HG03442 (cell line): Measurements from ENCODE around the gene NLN.
"Not testable (repeated sequence)": the region's sequence is repeated elsewhere in the genome, so short reads cannot be mapped to it uniquely, and the experiment has no call there.

Source experiments
- ATAC-seq: cut with Tn5 transposase; IDR thresholded peaks from one replicate; pipeline ENCODE4 v1.9.1; 2021; ENCODE audit warnings: mild to moderate bottlenecking, moderate library complexity; ENCODE audit not compliant: unreplicated experiment

Gene NLN

DNA sequence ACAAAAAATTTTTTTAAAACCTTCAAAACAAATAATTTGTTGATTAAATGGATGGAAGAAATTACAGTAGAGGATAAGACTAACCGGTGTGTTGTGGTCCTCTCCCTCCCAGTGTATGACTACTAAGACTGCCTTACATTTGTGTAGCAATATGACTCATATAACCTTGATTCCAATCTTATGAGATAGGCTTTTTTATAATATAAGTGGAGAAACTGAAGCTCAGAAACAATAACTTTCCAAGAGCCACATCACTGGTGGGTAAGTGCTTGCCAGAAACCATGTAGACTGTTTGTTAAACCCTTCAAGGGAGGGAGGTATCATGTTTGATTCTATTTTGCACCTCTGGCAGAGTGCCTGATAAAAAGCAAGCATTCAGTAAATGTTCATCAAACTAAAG is 47.5 kb downstream of the NLN start:
- ATAC-seq, result no peak

DNA sequence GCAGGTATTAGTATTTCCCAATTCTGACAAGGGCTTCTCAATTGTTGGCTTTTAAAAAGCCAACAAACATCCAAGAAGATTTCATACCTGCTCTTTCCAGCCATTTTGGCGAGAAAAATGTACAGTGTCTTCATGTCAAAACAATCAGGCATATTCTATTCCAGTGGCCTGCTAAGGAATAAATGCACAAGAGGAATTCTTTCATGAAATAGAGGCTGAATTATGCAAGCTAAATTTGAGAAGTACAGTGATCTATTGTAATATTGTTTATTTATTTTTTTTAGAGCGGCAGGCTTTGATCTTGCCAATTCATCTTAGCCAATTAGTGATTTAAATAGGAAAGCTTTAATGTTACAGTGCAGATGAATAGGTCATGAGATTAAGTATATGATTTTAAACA is 49.3 kb downstream of the NLN start:
- no peak for ATAC-seq

GRCh38 chr5:65772963-65773362 is 51.0 kb downstream of the NLN start:
- not testable (repeated sequence) for ATAC-seq

DNA sequence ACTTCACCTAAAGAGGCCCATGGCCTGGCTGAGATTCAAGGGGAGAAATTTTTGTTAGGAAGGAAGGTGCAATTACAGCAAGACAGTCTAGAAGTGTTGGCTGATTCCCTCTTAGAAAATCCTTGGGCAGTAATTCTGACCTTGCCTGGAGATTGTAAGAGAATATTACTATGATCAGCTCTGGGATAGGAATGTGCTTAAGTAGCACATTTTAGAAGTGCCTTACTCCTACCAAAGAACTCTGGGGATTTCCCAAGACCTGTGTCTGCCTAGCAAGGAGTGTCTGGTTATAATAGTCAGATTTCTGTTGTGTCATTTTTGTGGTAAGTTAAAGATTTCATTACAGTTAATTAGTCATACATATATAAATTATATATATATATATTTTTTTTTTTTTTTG is 52.3 kb downstream of the NLN start:
- no peak for ATAC-seq

DNA sequence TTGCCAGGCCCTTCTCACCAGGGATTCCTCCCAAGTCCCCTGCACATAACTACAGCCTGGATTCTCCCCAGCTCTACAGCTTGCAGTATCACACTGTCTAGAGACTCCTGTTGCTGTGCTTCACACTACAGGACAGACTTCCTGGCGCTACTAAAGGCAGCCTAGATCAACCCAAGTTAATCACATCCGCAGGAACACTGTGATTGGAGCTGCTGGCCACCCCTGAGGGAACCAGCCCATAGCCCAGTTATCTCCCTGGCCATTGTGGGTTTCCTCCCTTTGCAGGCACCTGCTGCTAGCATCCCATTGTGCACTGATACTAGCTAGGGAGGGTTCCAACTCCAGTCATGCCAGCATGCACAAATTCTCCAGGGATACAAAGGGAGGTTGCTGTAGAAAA is 53.5 kb downstream of the NLN start:
- no peak for ATAC-seq

DNA sequence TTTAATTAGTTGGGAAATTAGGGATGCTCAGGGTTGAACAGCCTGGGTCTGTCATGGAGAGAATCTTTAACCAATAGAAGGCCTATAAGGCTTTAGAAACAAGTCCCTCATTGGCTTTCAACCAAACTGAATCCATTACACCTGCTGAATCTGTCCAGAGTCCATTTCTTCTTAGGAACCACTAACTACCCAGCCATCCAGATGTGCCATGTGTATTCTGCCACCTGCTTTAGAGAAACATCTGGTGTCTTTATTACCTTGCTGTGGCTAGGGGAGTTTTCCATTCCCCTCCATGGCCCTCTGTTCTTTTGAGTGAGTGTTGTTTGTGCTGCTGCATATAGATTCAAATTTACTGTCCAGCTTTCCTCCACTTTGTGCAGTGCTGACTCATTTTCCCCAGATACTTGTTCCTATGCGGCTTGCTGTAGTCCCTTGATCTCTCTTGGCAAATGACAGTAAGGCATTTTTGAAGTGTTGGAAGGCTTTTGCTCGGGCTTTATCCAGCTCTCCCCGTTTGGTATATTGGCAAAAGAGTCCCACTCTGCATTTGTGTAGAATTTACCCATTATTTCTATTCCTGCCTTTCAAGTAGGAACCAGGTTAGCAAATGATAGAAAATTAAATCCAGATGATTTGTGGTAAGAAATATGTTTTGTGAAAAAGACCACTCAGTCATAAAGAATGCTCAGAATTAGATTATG is 54.6 kb downstream of the NLN start:
- ATAC-seq, result no peak

- no peak for ATAC-seq
These were observed 56.1 kb downstream of the NLN start for GRCh38 chr5:65778126-65778525.

GRCh38 chr5:65779643-65780042 is 57.6 kb downstream of the NLN start:
- peak; percentile 47 for ATAC-seq

GRCh38 chr5:65788296-65788695 is 66.3 kb downstream of the NLN start:
- ATAC-seq, result not testable (repeated sequence)

- ATAC-seq, result no peak
These were observed 68.6 kb downstream of the NLN start for GRCh38 chr5:65790371-65791163.

DNA sequence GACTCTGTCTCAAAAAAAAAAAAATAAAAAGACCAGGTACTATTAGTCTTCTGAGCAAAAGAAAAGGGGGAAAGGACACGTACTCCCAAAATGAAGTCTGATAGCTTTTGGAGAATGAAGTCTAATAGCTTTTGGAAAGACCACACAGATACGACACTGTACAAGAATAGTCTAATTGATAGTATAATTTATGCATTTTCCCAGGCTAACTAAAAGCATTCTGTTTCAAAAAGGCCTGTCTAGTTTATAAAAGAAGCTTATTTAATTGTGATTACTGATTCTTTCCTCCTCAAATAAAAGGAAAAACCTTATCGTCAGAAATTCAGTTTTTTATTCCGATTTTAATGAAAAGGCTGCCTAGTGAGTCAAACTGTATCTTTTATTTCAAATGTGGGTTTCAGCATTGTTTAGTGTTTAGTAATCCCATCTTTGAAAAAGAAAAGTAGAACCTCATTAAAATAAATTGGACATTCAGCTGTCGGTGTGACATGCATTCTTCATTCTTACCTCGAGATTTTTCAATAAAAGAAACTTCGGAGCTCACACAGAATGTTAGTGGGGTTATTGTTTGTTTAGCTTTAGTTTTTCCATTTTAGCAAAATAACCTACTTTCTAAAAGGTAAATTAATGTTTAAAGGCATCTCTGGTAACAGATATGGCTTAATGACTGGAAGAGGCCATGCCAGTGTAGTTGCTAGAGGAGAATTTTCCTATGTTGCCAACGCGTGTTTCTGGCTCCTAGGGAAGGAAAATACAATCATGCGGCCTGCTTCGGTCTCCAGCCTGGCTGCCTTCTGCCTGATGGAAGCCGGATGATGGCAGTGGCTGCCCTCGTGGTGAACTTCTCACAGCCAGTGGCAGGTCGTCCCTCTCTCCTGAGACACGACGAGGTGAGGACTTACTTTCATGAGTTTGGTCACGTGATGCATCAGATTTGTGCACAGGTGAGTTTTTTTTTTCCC is 70.0 kb downstream of the NLN start:
- ATAC-seq, result no peak

GRCh38 chr5:65796269-65796668 is 74.3 kb downstream of the NLN start:
- ATAC-seq, result no peak

GRCh38 chr5:65796751-65797316 is 74.8 kb downstream of the NLN start:
- no peak for ATAC-seq

DNA sequence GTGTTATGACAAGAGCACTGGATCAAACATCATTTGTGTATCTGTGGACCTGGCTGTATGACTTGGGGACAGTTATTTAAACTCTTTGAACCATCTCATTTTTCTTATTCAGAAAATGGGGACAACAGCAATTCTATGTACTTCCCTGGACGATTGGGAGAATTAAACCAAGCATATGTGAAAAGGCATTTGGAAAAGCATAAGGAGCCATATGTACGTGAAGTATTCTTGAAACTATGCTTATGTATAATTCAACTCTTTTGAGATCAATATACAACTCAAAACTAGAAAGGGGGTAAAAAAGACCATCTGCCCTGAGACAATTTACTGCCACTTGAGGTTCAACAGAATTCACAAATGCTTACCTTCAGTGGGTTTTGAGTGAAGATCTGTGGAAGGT is 75.5 kb downstream of the NLN start:
- ATAC-seq, result no peak

DNA sequence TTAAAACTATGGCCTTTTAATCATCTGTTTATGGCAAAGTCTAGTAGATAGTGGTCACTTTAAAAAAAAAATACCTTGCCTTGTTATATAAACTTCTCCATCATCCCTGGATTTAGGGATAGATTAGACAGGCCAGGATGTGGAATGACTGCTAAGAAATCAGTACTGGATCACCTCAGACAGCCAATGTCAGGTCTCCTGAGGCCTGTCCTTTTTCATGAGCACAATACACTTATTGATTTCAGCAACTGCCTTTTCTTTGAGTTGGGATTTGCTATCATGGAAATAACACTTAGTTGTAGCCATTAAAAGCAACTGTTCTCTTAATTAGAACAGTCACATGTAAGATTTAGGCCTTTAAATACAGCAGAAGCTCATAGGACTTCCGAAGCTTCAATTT is 77.9 kb downstream of the NLN start:
- no peak for ATAC-seq

DNA sequence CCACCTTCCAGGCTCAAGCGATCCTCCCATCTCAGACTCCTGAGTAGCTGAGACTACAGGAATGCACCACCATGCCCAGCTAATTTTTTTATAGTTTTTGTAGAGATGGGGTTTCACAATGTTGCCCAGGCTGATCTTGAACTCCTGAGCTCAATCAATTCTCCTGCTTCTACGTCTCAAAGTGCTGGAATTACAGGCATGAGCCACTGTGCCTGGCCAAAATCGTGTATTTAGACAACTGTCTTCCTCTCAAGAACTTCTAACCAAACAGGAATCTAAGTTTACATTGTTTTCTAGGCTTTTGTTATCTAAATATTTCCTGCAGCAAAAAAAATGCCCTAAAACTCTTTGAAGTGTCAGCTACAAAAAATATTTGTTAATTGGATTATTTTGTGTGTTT is 78.8 kb downstream of the NLN start:
- no peak for ATAC-seq

- no peak for ATAC-seq
These were observed 79.4 kb downstream of the NLN start for GRCh38 chr5:65801352-65801783.

- no peak for ATAC-seq
These were observed 80.1 kb downstream of the NLN start for GRCh38 chr5:65802080-65802479.

DNA sequence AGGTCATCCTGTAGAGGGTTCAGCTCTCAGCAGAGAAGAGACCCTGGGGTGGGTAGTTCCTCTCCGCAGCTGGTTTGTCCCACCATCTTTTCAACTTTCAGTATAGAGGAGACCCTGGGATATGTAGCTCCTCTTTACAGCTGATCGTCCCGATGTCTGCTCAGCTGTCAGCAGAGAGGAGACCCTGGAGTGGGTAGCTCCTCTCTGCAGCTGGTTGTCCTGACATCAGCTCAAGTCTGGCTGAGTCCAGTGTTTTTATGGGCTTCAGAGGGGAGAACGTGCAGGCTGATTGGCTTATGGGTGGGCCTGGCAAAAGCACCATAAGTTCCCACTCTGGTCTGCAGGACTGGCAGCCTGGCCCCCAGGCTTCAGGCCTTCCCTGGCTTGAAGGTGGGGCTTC is 80.8 kb downstream of the NLN start:
- no peak for ATAC-seq

- ATAC-seq, result no peak
These were observed 81.8 kb downstream of the NLN start for GRCh38 chr5:65803699-65804391.
